Coronary artery (tissue), 2 donors: Measurements from ENCODE around the gene TACSTD2.

ENCODE experiments used
- DNase-seq: peaks from one replicate; pipeline ENCODE4 v3.0.0-alpha.2; 2017; ENCODE audit warnings: low spot score
- H3K27ac ChIP-seq, 2 donors: fragments of 200-600 bp; sonication (generic); one replicate each; pipeline ENCODE4 v1.5.1; 2016 to 2019
- H3K4me3 ChIP-seq: fragments of 200-600 bp; sonication (generic); 2 replicates; pipeline ENCODE4 v1.5.1; 2016; ENCODE audit warnings: mild to moderate bottlenecking, moderate library complexity
- TF ChIP-seq, protein P1 (sequence below): fragments of 200-600 bp; sonication (generic); IDR thresholded peaks from one replicate; pipeline ENCODE4 v1.5.1; 2019; ENCODE audit warnings: antibody characterized with exemption

Gene TACSTD2

DNA sequence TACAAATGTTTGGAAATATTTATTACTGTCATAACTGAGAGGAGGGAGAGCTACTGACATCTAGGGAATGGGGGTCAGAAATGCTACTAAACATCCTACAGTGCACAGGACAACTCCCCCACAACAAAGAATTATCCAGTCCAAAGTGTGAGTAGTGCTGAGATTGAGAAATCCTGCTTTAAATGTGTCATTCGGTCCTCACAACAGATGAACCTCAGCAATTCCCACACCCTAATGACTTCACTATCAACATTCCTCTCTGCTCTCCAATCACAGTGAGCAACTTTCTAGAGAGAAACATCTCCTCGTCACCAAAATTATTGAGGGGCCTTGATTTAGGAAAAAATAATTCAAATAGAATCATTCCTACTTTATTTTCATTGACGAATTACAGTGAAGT is 48.5 kb downstream of the TACSTD2 start:
- Histone ChIP-seq H3K4me3 (no peak overlapping the region), H3K27ac (no peak overlapping the region)
- TF ChIP-seq, protein P1, sequence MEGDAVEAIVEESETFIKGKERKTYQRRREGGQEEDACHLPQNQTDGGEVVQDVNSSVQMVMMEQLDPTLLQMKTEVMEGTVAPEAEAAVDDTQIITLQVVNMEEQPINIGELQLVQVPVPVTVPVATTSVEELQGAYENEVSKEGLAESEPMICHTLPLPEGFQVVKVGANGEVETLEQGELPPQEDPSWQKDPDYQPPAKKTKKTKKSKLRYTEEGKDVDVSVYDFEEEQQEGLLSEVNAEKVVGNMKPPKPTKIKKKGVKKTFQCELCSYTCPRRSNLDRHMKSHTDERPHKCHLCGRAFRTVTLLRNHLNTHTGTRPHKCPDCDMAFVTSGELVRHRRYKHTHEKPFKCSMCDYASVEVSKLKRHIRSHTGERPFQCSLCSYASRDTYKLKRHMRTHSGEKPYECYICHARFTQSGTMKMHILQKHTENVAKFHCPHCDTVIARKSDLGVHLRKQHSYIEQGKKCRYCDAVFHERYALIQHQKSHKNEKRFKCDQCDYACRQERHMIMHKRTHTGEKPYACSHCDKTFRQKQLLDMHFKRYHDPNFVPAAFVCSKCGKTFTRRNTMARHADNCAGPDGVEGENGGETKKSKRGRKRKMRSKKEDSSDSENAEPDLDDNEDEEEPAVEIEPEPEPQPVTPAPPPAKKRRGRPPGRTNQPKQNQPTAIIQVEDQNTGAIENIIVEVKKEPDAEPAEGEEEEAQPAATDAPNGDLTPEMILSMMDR, result no peak
- DNase-seq, result no peak
